ENCODE measurements around the gene FDCSP.
"Not testable (repeated sequence)": the region's sequence is repeated elsewhere in the genome, so short reads cannot be mapped to it uniquely, and the experiment has no call there.

Gene FDCSP

DNA sequence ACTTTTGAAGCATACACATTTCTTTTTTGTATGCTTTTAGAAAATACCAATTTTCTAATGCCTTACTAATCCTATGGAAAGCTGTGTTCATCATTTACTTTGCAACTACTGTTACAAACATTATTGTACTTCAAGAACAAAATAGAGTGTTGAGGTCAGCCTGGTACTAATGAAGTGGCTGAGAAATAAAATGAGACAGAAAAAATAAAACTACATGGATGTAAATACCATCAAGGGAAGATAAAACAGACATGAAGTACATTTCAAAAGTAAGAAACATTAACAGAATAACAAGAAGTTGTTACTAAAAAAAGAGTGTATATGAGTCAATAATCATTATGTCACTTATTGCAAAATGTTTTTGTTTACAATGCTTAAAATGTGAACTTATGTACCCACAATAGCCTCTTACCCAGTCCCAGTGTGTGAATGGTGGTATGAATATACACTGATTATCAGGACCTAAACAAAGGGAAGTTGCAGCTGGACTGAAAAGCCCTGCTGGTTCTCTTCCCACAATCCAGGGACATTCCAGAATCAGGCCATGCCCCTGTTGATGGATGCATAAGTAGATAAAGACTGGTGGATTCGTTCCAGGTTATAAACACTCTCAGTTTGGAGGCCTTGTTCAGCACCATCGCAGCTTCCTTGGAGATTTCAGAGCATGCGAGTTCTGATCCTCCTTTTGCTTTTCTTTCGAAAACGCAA is 14.1 kb downstream of the FDCSP start:
- no peak for DNase-seq

DNA sequence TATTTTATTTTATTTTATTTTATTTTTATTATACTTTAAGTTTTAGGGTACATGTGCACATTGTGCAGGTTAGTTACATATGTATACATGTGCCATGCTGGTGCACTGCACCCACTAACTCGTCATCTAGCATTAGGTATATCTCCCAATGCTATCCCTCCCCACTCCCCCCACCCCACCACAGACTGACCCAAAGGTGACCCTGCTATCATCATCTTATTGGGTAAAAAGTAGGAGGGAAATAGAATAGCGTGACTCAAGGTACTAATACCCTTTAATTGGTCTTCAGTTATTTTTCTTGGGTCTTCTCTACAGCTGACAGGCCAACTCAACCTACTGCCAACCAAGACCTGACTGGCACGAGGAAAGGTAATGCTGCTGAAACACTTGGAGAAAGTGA is 16.4 kb downstream of the FDCSP start, which contains the start of gene CSN3:
CSN3 (plus strand) TSS at position 301 of the 400 bp plus-strand sequence. CDS start 2,223 bp downstream, outside the sequence.
- DNase-seq: not testable (repeated sequence)

DNA sequence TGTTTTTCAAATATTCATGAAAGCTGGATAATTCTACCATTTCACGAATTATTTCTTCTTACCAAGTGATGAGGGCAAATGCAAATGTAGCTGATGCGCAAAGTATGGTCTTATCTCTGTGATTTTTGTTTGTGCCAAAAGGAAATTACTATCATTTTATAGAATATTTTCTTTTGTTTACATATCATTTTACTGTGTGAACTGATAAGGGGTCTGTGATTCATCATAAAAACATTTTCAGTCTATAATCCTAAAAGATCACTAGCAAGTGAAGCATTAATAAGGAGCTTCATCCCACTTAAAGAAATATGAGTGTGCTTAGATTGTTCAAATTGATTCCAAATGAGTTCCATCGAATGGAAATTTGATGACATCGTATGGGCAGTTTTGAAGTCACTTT is 17.2 kb downstream of the FDCSP start:
- no peak for DNase-seq

DNA sequence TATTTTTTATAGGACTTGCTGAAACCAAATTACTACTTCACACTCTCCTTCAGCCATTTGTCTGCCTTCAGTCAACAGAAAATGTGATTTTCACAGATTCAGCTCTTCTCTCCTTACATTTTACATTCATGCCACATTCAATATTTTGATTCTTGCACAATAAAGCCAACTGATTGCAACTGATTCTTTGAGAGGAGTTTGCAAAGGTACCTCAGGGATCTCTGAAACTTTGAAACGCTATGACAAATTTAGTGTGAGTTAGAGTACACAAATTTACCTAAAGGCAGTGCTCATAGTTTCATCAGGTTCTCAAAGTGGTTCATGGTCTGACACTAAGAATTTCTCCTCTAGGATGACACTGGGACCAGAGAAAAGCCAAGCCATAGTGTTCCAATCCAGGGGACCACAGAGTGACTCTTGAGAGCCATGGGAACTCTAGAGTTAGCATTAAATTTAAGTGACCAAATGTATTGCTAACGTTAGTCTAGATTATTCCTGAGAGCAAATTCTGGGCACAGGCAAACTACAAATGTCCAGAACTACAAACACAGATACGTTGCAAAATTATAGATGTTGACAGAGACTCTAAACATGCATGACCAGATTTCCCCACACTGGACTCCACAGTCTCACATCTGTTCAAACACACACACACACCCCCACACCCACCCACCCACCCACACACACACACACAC is 25.5 kb downstream of the FDCSP start:
- DNase-seq: no peak

DNA sequence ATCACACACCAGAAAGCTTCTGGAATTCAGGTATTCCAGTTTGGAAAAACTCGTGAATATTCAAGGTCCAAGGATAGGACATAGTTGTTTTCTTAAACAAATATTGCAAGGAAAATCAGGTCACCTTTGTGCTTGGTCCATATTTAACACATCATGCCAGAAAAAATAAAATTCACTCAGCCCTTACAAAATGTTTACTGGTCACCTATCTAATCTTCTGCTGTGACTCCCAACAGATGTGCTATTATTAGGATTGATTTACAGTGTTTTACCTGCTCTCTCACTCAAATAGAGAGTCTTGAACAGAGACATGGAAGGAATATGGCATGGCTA is 26.0 kb downstream of the FDCSP start:
- no peak for DNase-seq

GRCh38 chr4:70269674-70270073 is 43.8 kb downstream of the FDCSP start:
- no peak for DNase-seq

DNA sequence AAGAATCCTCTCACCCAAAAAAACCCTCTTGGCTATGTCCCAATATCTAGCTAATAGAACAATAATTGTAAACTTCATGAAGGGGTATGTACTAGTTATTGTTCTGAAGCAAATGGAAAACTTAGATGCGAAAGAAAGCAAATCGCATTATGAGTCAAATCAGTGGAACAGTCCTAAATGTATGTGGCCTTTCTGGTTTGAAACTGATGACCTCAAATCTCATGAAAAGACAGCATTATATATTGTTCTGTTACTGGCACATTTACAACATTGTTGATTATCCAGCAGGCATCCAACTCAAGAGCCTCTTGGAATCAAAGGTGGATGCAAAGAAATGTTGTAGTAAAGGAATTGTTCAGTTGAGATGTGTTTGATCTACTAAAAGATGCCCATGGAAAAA is 51.2 kb downstream of the FDCSP start:
- no peak for DNase-seq

DNA sequence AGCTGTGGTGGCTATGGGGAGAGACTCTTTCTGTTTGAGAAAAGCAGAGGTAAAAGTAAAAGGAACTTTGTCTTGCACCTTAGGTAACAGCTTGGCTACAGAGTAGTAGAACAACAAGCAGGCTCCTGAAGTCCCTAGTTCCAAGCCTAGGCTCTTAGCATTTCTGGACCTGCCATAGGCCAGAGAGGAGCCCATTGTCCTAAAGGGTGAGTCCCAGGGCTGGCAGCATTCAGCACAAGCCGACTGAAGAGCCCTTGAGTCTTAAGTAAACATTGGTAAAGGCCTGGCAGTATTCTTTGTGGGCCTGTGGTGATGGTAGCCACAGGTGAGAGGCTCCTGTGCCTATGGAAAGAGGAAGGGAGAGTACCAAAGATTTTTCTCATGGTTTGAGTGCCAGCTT is 54.6 kb downstream of the FDCSP start:
- DNase-seq: peak; percentile 75

Measured in NCI-H187 treated with DMSO at 0.1 percent for 48 hours (cell line).